Activated CD4-positive, alpha-beta T cell treated with anti-CD3 and anti-CD28 coated beads, Interleukin-2, Interleukin-6, amounts not matched to agents 100 ng/mL and 50 ng/mL, durations not matched to agents 16 hours and 8 hours (primary cell): ENCODE data around the gene MS4A2.
"Not testable (repeated sequence)": the region's sequence is repeated elsewhere in the genome, so short reads cannot be mapped to it uniquely, and the experiment has no call there.

Experiments
- DNase-seq: peaks from one replicate; pipeline ENCODE4 v3.0.0-alpha.2; 2020

The MS4A2 gene

DNA sequence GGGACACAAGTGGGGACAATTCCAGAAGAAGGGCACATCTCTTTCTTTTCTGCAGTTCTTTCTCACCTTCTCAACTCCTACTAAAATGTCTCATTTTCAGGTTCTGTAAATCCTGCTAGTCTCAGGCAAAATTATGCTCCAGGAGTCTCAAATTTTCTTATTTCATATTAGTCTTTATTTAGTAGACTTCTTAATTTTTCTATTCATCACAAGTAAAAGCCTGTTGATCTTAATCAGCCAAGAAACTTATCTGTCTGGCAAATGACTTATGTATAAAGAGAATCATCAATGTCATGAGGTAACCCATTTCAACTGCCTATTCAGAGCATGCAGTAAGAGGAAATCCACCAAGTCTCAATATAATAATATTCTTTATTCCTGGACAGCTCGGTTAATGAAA, at the start of gene MS4A2:
MS4A2 (plus strand) TSS at position 301 of the 400 bp plus-strand sequence. CDS start 102 bp downstream, outside the sequence.
- no peak for DNase-seq

DNA sequence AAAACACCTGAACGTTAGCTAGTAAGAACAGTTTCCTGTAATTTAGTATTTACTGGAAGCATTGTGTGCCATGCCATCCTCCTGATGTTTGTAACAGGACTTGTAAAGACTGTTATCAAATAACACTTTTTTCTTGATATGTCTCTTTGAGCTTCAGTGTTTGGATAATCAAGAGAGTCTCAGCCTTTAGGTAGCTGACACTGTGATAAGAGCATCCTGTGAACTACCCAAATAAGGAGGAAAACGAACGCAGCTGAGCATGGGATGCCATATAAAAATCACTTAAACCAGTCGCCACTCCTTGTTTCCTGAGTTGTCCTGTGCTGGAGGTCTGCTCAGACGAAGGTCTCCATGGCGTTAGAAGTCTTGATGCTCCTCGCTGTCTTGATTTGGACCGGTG, 48.4 kb upstream of the MS4A2 start, which contains the start of gene OOSP2:
OOSP2 (plus strand) TSS at position 301 of the 400 bp plus-strand sequence; CDS start at position 352, 51 bp downstream.
- no peak for DNase-seq

DNA sequence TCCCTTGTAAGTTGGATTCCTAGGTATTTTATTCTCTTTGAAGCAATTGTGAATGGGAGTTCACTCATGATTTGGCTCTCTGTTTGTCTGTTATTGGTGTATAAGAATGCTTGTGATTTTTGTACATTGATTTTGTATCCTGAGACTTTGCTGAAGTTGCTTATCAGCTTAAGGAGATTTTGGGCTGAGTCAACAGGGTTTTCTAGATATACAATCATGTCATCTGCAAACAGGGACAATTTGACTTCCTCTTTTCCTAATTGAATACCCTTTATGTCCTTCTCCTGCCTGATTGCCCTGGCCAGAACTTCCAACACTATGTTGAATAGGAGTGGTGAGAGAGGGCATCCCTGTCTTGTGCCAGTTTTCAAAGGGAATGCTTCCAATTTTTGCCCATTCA, 38.0 kb upstream of the MS4A2 start:
- DNase-seq = not testable (repeated sequence)

DNA sequence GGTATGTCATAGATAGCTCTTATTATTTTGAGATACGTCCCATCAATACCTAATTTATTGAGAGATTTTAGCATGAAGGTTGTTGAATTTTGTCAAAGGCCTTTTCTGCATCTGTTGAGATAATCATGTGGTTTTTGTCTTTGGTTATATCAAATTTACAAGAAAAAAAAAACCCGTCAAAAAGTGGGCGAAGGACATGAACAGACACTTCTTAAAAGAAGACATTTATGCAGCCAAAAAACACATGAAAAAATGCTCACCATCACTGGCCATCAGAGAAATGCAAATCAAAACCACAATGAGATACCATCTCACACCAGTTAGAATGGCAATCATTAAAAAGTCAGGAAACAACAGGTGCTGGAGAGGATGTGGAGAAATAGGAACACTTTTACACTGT, 37.6 kb upstream of the MS4A2 start:
- DNase-seq = not testable (repeated sequence)

DNA sequence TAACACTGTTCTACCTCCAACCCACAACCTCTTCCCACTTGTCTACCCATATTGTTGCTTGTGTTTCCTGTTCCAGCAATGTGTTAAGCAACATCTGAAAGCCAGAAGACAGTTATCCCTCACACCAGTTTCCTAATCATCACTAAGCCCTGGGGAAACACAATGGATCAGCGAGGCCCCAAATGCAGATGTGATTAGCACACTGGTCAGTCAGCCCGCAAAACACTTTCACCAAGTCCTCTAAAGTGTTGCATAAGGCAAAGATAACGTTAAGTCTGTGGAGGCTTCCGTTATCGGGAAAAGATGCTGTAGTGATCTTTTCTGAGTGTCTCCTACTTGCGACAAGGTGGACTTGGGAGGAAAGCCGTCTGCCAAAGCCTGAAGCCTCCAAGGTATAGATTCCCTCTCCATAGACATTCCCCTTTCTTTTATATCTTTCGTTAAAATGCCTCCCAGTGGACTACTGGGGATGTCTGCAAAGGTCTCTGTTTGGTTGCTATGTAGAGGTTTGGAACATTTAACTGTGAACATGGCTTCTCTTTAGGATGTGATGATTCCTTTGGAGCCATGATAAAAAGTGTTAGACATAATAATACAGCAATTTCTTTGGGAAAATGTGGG, 32.0 kb upstream of the MS4A2 start, which contains the start of gene MS4A3:
MS4A3 (plus strand) TSS at position 317 of the 621 bp plus-strand sequence. CDS start 4,496 bp downstream, outside the sequence.
- no peak for DNase-seq

DNA sequence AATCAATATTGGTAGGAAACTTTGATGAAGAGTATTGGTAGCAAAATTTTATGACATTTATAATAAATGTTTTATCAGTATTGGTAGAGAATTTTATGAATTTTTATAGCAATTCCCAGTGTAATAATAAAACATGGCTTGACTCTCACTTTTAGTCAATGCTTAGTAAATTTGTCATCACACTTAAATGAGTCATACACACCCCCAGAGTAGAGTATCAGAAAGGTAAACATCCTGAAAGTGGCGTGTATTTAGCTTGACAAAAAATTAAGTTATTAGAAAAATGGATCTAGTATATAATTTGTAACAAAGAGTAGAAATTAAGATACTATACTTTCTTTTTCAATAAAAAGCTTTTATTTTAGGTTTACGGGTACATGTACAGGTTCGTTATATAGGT, 29.4 kb upstream of the MS4A2 start:
- DNase-seq = peak; percentile 26

DNA sequence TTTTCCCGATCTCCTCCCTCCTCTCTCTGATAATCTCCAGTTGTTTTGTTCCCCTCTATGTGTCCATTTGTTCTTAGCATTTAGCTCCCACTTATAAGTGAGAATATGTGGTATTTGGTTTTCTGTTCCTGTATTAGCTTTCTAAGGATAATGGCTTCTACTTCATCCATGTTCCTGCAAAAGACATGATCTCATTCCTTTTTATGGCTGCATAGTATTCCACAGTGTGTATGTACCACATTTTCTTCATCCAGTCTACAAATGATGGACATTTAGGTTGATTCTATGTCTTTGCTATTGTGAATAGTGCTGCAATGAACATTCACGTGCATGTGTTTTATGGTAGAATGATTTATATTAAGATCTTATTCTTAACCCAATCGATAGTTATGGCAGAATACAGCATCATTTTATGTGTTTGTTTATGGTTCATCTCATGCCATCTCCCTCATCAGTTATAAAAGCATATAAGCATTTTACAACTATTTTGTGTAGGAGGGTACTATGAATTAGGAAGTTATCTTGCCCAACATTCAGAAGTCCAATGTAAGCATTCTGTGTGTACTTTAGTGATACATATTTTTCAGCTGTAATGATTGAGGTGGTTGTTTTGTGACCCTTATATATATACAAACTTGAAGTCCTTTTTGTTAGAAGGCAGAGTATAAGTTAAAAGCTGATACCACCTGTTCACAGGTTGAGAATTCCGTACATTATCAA, 28.8 kb upstream of the MS4A2 start:
- DNase-seq = no peak

DNA sequence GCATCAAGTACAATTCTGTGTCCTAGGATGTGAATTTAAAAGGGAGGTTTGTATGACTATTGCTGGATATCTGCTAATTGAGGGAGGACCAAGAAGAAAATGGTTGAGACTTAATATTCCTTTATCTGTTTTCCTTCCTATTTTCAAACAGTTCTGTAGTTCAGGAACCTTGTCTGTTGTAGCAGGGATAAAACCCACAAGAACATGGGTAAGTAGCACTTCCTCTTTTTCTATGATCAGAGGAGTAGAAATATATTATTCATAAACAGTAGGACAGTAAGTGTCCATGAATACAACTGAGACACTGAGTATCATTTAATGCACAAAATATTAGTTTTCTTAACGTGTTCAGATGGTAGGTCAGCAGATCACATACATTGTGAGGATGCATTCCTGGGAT, 24.4 kb upstream of the MS4A2 start:
- DNase-seq = no peak

DNA sequence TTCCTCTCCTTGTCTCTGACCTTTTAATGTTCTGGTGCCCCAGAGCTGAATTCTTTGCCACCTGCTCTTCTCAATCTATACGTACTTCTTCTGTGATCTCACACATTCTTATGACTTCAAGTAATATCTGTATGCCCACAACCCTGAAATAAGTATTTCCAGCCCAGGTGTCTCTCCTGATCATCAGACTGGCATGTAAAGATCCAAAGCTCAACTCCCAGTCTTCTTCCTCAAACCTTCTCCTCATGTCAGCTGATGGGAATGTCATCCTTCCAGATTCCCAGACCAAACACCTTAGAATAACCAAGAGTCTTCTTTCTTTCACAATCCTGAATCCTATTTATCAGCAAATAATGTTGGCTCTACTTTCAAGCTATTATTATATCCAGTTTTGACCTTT, 22.7 kb upstream of the MS4A2 start:
- DNase-seq = no peak

DNA sequence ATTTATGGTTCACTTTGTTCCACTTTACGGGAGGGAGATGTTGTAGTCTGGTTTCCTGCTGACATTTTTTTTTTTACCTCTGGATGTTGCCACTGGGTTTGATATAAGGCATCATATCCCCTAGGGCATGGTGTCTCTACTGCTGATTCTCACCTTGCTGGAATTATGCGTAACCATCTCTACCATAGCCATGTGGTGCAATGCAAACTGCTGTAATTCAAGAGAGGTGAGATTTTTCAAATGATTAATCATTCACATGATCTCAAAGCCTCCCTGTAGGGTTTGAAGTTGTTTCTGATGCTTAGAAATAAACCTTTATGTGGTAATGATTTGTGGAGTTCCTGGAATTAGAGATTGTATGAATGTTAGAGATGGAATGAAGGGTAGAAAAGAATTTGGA, 19.0 kb upstream of the MS4A2 start:
- DNase-seq = no peak

DNA sequence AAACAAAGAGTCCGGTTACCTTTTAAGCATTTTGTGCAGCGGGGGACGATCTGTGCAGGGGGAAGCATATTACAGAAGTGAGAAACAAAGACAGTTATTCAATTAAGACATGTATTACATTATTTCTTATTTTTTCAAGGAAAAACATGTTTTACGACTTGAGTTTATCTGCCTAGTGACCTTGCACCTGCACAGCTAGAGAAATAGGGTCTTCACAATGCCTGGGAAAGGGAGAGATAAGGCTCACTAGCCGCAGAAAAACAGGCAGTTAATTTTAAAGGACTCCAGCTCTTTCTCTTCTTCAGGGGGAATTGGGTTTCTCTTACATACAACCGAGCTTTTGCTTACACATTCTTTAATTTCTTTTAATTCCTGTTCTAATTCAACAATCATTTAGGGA, 16.8 kb upstream of the MS4A2 start:
- DNase-seq = not testable (repeated sequence)

DNA sequence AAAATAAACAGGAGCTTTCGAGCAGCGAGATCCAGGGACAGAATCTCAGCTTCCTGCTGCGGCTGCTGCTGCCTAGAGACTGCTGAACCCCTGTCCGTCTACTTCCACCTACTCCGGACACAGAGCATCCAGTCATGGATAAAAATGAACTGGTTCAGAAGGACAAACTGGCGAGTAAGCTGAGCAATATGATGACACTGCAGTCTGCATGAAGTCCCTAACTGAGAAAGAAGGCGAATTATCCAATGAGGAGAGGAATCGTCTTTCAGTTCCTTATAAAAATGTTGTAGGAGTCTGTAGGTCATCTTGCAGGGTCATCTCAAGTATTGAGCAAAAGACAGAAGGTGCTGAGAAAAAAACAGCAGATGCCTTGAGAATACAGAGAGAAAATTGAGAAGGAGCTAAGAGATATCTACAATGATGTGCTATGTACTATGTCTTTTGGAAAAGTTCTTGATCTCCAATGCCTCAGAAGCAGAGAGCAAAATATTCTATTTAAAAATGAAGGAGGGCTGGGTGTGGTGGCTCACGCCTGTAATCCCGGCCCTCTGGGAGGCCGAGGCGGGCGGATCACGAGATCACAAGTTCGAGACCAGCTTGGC, 11.1 kb upstream of the MS4A2 start:
- DNase-seq = no peak

DNA sequence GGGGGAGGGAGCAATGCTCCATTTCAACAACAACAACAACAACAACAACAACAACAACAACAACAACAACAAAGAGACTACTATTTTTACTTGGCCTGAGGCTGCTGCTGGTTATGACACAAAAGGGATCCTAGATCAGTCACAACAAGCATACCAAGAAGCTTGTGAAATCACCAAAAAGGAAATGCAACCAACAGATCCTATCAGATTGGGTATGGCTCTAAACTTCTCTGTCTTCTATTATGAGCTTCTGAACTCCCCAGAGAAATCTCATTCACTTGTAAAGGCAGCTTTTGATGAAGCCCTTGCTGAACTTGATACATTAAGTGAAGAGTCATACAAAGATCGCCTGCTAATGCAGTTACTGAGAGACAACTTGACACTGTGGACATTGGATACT, 10.5 kb upstream of the MS4A2 start:
- DNase-seq = no peak

DNA sequence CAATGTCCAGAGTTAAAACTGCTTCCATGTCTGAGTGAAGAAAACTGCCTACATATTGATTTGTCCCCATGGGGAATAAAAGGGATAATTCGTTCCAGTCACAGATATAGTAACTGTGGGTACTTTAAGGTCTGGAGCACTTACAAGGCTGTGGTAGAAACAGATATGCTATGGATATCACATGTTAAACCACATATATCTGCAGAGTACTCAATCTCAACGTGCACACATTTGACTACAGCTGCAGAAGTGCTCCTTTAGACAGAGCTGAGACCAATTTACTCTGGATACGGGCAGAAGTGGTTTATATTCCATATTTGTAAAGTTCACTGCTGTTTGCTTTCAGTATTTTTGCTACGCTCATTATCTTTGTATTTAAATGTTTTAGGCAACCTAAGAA, 9.7 kb upstream of the MS4A2 start:
- no peak for DNase-seq

DNA sequence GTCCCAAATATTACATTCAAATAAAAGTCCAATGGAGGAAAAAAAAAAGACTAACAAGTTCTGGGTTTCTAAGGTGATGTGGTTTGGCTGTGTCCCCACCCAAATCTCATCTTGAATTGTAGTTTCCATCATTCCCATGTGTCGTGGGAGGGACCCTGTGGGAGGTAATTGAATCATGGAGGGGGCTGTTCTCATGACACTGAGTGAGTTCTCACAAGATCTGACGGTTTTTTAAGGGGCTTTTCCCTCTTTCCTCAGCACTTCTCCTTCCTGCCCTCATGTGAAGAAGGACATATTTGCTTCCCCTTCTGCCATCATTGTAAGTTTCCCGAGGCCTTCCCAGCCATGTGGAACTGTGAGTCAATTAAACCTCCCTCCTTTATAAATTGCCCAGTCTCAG, 7.9 kb upstream of the MS4A2 start:
- DNase-seq = no peak

DNA sequence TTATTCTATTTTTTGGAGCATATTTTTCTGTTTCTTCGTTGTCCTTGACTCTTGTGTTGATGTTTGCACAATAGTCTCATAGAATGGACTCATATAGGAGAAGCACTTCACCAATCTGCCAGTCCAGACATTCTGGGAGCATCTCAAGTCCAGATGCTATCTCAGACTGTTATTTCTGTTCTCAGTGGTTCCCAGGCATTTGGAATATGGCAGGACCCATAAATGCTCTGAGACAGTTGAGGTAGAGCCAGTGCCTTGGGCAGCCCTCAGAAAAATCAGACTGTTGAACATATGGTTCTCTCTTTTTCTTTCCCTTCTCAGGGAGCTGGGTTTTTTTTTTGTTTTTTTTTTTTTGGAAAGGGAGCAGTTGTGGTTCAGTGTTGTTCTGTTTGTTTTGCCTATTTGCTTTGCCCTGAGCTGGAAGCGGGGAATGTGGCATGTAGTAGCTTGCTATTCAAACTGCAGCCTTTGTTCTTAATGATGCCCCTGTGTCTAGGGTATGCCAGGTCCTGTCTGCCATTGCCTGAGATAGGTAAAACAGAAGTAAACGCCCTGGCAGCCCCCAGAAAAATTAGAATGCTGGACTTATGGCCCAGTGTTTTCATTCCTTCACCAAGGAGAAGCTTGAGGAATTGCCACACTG, 3.7 kb upstream of the MS4A2 start:
- DNase-seq = no peak

DNA sequence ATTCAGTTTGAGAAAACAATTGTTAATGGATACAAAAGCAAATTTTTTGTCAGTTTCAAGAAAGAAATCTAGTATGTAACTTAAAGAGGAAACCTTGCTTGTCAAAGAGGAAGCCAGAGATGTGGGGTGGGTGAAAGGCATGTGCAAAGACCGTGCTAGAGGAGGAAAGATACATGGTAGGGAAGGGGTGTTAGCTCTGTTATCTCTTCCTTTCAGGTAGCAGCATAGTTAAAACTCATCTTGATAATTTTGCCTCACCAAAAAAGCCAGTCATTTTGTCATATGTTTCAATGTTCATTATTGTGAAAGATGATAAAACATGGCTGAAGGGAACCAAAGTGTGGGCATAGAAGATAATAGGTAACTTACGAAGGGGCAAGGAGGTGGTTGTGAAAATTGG, 2.6 kb upstream of the MS4A2 start:
- no peak for DNase-seq

DNA sequence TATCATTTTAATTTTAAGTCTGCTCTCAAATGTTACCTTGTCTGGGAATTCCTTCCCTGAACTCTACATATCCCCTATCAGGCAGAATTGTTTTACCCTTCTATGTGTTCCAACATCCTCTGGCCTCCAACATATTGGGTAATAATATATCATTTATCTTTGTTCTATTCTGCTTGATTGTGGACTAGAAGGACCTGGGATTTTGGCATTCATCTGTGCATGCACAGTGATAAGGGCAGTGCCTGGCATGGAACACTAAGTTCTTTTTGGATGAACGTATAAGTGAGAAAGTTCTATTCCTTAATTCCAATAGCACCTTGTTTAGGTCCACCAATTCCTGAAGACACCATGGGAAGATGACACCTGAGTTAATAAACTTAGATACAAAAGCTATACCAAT, 1.2 kb upstream of the MS4A2 start:
- DNase-seq = no peak

DNA sequence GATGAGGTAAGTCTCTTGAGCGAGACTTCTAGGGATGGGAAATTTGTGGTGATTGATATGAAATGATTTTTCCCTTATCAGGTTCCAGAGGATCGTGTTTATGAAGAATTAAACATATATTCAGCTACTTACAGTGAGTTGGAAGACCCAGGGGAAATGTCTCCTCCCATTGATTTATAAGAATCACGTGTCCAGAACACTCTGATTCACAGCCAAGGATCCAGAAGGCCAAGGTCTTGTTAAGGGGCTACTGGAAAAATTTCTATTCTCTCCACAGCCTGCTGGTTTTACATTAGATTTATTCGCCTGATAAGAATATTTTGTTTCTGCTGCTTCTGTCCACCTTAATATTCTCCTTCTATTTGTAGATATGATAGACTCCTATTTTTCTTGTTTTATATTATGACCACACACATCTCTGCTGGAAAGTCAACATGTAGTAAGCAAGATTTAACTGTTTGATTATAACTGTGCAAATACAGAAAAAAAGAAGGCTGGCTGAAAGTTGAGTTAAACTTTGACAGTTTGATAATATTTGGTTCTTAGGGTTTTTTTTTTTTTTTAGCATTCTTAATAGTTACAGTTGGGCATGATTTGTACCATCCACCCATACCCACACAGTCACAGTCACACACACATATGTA, 7.1 kb downstream of the MS4A2 start:
- no peak for DNase-seq

DNA sequence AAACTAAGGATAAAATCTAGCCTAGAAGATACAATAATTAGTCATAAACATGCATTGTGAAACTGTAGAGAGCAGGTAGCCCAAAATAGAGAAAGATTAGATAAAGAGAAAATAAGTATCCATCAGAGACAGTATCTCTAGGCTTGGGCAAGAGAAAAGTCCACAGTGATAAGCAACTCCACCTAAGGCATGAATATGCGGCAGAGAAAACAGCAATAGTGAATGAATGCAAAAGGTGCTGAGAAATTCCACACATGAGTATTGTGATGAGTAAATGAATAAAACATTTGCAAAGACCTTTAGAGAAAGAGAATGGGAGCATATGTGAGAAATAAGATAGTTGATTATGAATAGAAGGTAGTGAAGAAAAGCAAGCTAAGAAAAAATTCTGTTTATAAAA, 8.7 kb downstream of the MS4A2 start:
- no peak for DNase-seq

DNA sequence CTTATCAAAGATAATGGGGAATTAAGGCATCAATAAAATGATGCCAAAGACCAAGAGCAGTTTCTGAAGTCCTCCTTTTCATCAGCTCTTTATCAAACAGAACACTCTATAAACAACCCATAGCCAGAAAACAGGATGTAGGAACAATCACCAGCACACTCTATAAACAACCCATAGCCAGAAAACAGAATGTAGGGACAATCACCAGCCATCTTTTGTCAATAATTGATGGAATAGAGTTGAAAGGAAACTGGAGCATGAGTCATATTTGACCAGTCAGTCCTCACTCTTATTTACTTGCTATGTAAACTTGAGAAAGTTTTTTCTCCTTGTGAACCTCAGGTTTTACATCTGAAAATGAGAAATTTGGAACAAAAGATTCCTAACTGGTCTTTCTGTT, 10.0 kb downstream of the MS4A2 start:
- no peak for DNase-seq

DNA sequence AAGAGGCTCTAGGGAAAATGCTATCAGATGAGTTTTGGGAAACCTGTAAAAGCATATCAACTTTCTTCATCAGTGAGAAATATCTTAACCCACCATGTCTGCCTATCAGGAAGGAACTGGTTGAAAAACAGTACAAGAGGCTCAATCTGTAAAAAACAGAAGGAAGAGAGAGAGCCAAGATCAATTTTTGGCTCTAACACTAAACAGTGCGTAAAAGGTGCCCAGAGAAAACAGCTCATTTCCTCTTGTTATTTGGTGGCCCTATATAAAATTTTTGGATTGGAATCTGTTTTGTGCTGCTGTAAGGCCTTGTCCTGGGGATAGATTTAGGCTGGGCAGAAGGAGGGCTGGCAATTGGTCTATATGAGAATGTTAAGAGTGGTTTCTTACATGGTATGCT, 12.1 kb downstream of the MS4A2 start:
- DNase-seq = no peak

DNA sequence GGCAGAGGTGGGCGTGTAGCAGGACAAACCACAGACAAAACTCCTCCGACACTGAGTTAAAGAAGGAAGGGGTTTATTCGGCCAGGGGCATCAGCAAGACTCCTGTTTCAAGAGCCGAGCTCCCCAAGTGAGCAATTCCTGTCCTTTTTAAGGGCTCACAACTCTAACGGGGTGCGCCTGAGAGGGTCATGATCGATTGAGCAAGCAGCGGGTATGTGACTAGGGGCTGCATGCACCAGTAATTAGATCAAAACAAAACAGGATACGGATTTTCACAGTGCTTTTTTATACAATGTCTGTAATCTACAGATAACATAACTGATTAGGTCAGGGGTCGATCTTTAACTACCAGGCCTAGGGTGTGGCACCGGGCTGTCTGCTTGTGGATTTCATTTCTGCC, 12.9 kb downstream of the MS4A2 start:
- not testable (repeated sequence) for DNase-seq
